Vein endothelial cell (primary cell): ENCODE data around the gene GEMIN8. TPM values are rescaled to one million over a fixed set of nuclear protein-coding genes. Genes with fewer than 3 reads are reported as not detected.

ENCODE experiments used
- total RNA-seq: library from RNA; depleted of rRNA; stranded (reverse); fragments of >200 nt; gene quantifications from 2 replicates; pipeline ENCODE4 v1.2.3, GENCODE V29; 2012

Gene GEMIN8
- total RNA-seq = 13.0 and 15.7 TPM in 2 replicates

DNA sequence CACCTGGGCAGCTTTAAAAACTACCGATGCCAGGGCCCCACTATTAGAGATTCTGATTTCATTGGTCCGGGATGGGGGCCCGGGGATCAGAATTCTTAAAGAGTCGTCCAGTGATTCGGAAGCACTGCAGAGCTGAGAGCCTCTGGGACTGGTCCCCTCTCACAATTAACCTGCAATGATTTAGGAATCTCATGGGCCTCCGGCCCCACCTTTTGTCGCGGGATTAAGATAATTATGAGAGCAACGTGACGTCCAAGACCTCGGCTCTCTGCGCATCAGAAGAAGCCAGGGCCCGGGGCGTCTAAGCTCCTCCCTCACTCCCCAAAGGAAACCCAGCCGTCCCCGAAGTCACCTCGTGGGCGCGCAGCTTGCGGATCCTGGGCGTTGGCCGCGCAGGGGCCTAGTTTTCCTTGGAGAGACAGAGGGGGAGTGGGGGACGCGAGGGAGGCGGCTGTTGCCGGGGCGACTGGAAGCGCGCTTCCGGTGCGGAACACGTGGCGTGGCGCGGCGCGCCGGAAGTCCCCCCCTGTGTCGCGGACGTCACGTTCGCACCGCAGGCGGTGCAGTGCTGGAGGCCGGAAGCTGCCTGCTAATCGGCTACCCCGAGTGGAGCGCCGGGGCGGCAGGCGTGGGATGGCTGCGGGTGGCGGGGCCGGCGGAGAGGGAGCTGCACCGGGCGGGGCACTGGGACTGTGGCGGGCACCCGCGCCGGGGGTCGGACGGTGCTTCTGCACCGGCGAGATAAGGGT is at the start of gene GEMIN8:
Gene GEMIN8 (minus strand): TSS at position 468 of the 749 bp plus-strand sequence. CDS start 8,414 bp downstream, outside the sequence.

Other genes with a start within 250 kb of the GEMIN8 start
- gene GPM6B, start 212.8 kb downstream of the GEMIN8 start, total RNA-seq = under 0.01 and 0.33 TPM in 2 replicates